Left colon (tissue), 2 donors: ENCODE data around the gene SPACA5. TPM values are rescaled to one million over a fixed set of nuclear protein-coding genes. Genes with fewer than 3 reads are reported as not detected.
"Not testable (repeated sequence)": the region's sequence is repeated elsewhere in the genome, so short reads cannot be mapped to it uniquely, and the experiment has no call there.

Source experiments
- ATAC-seq: fragments of 200-7000 bp; cut with Tn5 transposase; one replicate; pipeline ENCODE4 v1.9.1; 2020; ENCODE audit warnings: mild to moderate bottlenecking, moderate library complexity
- DNase-seq, 2 donors: peaks; one replicate each; pipeline ENCODE4 v3.0.0-alpha.2; 2020
- intact Hi-C, 2 donors: fragments of 100-400 bp; cut with DNase I in 1 of 2; cut with micrococcal nuclease in 1 of 2; formaldehyde crosslinking; loops; one replicate each; pipeline versions ENCODE4 v1.11.2 to v1.14.0; 2022; cut with DNase I, micrococcal nuclease
- total RNA-seq, 2 donors: library from RNA; stranded (reverse); fragmentation: NEBNext Ultra II Directional; extraction: Animal tissue kit (Norgen Biotek cat#: 25700); gene quantifications; one replicate each; pipeline ENCODE4 v1.2.1, GENCODE V29; 2021
- donor health status: DM: no; HTN: no; CAD: no.
- donor health status: DM: yes; HTN: yes; CAD: no.

Gene SPACA5
- total RNA-seq, 2 donors from 2014 or later: not detected

DNA sequence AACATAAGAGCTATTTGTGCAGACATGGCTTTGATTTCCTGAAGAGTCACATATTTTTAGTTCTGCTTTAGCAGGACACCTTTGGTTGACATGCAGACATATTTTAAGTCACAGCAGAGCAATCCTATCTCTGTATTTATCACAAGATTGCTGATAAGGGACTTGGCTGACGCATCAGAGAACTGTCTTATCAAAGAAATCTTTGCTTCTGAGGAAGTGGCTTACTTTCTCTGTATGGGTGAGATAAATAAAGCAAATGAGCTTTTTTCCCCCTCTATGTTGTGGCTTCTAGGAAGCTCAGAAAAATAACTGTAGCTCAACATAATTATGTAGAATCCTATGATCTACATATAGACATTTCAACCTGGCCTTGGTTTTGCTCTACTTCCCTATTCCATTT lies 13.1 kb downstream of the SPACA5 start:
- intact Hi-C loops: loop anchor here (10.0 kb wide), 2 partner anchors 165 to 185 kb away; partner anchors contain the start of gene ZNF81 (in 1 of the 2)
- not testable (repeated sequence) for ATAC-seq, DNase-seq

- intact Hi-C loops: loop anchor here (10.0 kb wide), 2 partner anchors 166 to 186 kb away; partner anchors contain the start of gene ZNF81 (in 1 of the 2)
- DNase-seq: not testable (repeated sequence)
- peak; percentile 21 for ATAC-seq
These were observed 13.7 kb downstream of the SPACA5 start for GRCh38 chrX:48020472-48020871.

DNA sequence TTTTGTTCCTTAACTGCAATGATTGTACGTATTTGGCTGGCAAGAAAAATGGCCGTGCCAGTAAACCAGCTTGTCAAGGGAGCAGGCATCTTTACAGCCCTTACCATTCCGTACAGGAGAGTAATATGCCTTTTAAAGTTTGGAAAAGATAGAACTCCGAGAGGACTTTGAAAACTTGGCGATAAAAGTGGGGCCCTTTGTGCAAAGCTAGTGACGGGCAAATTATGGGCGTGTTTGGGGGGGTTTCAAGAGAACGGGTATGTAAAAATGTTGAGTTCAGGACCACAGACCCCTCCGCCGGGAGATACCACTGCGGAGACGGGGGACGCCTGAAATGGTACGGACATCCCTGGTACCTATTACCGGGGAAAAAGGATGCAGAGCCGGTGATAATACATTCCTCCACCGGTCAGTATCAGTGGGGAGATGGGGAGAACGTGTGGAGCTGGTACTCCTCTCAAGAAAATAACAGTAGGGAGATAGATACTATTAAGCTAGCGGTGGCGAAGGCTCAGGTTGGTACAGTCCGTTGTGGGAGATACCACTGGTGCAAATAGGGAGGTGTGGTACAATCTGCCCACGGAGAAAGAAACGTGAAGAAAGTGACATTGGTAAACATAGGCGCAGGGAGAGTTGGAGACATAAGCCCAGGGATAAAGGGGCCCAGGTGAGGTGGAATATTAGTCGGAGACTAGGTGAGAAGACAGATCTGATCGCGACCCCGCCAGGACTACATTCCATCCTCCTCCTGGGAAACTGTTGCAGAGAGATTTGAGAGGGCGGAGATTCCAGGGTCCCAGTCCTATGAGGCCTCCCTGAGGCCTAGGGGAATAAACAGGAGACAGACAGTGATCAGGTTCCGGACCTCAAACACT lies 14.5 kb downstream of the SPACA5 start:
- peak; percentile 66 to 85 for DNase-seq
- peak; percentile 81 for ATAC-seq
- intact Hi-C loops: loop anchor here (10.0 kb wide), 2 partner anchors 166 to 186 kb away; partner anchors contain the start of gene ZNF81 (in 1 of the 2)

GRCh38 chrX:48022100-48022499 lies 15.3 kb downstream of the SPACA5 start:
- ATAC-seq (no peak), DNase-seq (no peak)
- intact Hi-C loops: loop anchor here (10.0 kb wide), 2 partner anchors 167 to 187 kb away; partner anchors contain the start of gene ZNF81 (in 1 of the 2)

DNA sequence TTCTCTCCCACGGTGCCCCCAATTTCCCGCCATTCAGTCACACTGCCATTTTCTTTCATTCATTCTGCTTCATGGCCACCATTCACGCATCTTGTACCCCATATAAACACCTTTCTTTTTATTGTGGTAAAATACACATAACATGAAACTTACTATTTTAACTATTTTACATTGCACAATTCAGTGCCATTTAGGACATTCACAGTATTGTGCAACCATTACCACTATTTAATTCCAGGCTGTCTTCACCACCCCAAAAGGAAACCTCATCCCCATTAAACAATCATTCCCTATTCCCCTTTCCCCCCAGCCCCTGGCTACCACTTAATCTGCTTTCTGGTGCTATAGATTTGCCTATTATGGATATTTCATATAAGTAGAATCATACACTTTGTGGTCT lies 15.9 kb downstream of the SPACA5 start:
- ATAC-seq (no peak), DNase-seq (no peak)
- intact Hi-C loops: loop anchor here (10.0 kb wide), 2 partner anchors 168 to 188 kb away; partner anchors contain the start of gene ZNF81 (in 1 of the 2)

GRCh38 chrX:48025561-48025960 lies 18.8 kb downstream of the SPACA5 start:
- DNase-seq: peak in 1 of 2 donors; percentile 28

DNA sequence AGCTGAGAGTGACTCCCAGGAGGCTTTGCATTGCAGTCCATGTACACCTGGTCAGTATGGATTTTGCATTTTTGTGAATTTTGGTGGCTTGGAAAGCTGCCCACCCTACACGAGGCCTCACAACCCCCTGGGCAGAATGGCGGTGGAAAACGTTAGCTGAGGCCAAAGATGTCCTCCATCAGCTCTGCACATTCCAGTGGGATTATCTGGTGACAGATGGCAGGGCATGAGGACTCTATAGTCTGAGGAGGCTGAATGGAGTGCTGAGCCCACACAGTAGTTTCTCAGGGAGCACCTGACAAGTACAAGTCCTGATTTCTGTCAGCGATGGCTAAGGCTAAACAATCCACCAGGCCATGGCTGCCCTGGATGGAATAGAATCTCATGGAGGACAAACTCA lies 20.8 kb downstream of the SPACA5 start:
- ATAC-seq, DNase-seq: not testable (repeated sequence)
- intact Hi-C loops: loop anchor here (10.0 kb wide), 2 partner anchors 173 to 193 kb away; partner anchors contain the start of gene ZNF81 (in 1 of the 2)

More at GRCh38 chrX:48025561-48025960, 18.8 kb downstream of the SPACA5 start:
- intact Hi-C loops: loop anchor here (10.0 kb wide), 2 partner anchors 171 to 191 kb away; partner anchors contain the start of gene ZNF81 (in 1 of the 2)
- ATAC-seq: peak; percentile 62

GRCh38 chrX:48028091-48028490 lies 21.3 kb downstream of the SPACA5 start:
- DNase-seq (no peak), ATAC-seq (no peak)
- intact Hi-C loops: loop anchor here (10.0 kb wide), 2 partner anchors 173 to 193 kb away; partner anchors contain the start of gene ZNF81 (in 1 of the 2)

- DNase-seq: no peak
- ATAC-seq: no peak
- intact Hi-C loops: no loop called here
These were observed 23.4 kb downstream of the SPACA5 start for GRCh38 chrX:48030237-48030636.

- peak; percentile 55 for ATAC-seq
- intact Hi-C loops, DNase-seq: not testable (repeated sequence)
These were observed 23.9 kb downstream of the SPACA5 start for GRCh38 chrX:48030641-48031173.

DNA sequence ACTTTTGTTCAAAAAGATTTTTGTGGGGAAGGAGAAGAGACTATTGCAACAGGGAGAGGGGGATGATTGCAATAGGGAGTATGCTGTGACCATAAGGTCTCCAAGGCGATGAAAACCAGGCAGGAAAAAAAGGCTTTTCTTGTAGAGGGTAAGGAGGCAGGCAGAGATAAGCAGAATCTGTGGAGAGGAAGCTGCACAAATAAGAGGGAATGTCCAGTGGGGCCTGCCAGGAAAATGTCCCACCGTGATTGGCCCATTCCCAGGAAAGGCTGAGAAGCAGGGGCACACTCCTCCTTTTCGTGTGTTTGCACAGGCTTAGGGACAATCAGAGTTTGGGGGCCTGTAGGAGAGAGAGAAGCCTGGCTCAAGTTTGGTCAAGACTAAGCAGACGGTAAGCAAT lies 29.1 kb downstream of the SPACA5 start:
- DNase-seq (no peak), ATAC-seq (no peak)
- intact Hi-C loops: no loop called here

DNA sequence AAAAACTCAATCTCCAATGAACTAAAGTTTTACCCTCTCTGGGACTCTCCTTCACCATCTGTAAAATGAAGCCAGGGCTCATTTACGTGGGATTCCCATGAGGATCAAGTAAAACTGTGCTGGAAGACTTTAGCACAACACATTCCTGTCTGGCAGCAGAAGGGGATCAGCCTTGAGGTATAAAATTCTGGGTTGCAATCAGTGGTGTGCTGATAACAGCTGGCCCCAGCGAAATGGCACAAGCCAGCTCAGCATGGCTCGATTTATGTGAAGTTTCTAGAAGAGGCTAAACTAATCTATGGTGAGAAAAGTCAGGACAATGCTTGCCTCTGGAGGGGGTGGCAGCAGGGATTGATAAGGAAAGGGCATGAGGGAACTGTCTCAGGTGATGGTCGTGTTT lies 36.3 kb downstream of the SPACA5 start:
- intact Hi-C loops: no loop called here
- DNase-seq (no peak), ATAC-seq (no peak)

DNA sequence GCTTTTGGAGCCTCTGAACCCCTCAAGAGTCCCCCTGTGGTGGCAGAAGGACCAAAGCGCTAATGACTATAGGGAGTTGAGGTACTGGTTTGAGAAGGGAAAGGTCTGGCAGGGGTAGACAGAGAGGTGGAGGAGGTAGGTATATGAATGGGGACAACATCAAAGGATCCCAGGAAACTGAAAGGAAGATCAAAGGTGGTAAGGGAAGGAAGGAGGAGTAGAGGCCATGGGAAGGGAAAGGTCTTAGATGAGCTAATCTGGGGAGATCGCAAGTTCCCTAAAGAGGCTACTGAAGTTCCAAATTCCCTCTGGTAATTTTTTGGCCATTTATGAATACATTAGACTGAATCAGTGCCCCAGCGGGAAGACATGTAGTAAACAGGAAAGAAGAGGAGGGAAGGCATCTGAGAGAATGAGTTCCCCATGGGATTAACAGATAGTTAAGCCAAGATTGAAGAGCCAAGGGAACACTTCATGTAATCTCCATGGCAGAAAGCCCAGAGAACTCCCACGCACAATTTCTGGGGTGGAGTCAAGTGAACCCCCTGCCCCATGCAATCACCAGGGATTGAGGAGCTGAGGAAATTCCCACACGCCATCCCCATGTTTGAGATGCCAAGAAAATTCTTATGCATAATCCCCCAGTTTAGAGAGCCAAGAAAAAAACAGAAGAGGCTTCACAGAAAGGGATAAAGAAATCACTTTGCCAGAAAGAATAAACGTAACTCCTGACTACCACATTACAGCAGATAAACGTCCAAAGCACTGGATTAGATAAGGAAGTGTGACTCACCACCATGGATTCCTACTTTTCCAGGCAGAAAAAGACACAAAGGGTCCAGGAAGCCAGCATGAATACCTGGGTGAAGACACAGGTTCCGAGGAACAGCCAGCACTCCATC lies 38.9 kb downstream of the SPACA5 start:
- ATAC-seq: no peak
- no peak for DNase-seq
- intact Hi-C loops: no loop called here

GRCh38 chrX:48046846-48047245 lies 40.1 kb downstream of the SPACA5 start:
- ATAC-seq (no peak), DNase-seq (no peak)
- intact Hi-C loops: no loop called here

GRCh38 chrX:48058621-48059295 lies 52.0 kb downstream of the SPACA5 start:
- intact Hi-C loops: no loop called here
- ATAC-seq: no peak
- no peak for DNase-seq

- DNase-seq: no peak
- no peak for ATAC-seq
- intact Hi-C loops: no loop called here
These were observed 52.5 kb downstream of the SPACA5 start for GRCh38 chrX:48059296-48059639.
